H9 (cell line): Measurements from ENCODE around the gene MADCAM1. TPM values are rescaled to one million over a fixed set of nuclear protein-coding genes. Genes with fewer than 3 reads are reported as not detected.
A peak's percentile ranks its signal among the peaks of the same experiment; 100 is the strongest.

Experiments
- DNase-seq: peaks from one replicate; pipeline ENCODE4 v3.0.0-alpha.2; 2017
- H2AFZ ChIP-seq: one replicate; pipeline ENCODE4 v1.6.1; 2013; ENCODE audit warnings: mild to moderate bottlenecking, low read length, control low read depth, moderate library complexity
- H2AK5ac ChIP-seq: 2 replicates; pipeline ENCODE4 v1.6.1; 2013; ENCODE audit warnings: low read length, control low read depth, mixed read lengths; ENCODE audit not compliant: insufficient read length
- H2BK120ac ChIP-seq: one replicate; pipeline ENCODE4 v1.6.1; 2013; ENCODE audit warnings: low read depth, mild to moderate bottlenecking, low read length, control low read depth, inconsistent platforms; ENCODE audit not compliant: poor library complexity, severe bottlenecking
- H2BK12ac ChIP-seq: 2 replicates; pipeline ENCODE4 v1.6.1; 2013; ENCODE audit warnings: low read length, control low read depth, mixed read lengths, low read depth; ENCODE audit not compliant: insufficient read length
- H2BK15ac ChIP-seq: 2 replicates; pipeline ENCODE4 v1.6.1; 2013; ENCODE audit warnings: low read depth, low read length, control low read depth
- H2BK20ac ChIP-seq: one replicate; pipeline ENCODE4 v1.6.1; 2013; ENCODE audit warnings: low read depth, mild to moderate bottlenecking, low read length, control low read depth, inconsistent platforms; ENCODE audit not compliant: poor library complexity, severe bottlenecking
- H2BK5ac ChIP-seq: 2 replicates; pipeline ENCODE4 v1.6.1; 2013; ENCODE audit warnings: low read length, control low read depth, mixed read lengths; ENCODE audit not compliant: insufficient read length
- H3K14ac ChIP-seq: 2 replicates; pipeline ENCODE4 v1.6.1; 2013; ENCODE audit warnings: low read length, control low read depth; ENCODE audit not compliant: insufficient read depth
- H3K18ac ChIP-seq: 2 replicates; pipeline ENCODE4 v1.6.1; 2013; ENCODE audit warnings: low read depth, mild to moderate bottlenecking, mixed read lengths, low read length, control low read depth; ENCODE audit not compliant: insufficient read length
- H3K23ac ChIP-seq: 2 replicates; pipeline ENCODE4 v1.6.1; 2013; ENCODE audit warnings: low read length, control low read depth, mixed read lengths, low read depth; ENCODE audit not compliant: insufficient read length
- H3K23me2 ChIP-seq: 2 replicates; pipeline ENCODE4 v1.6.1; 2013; ENCODE audit warnings: low read depth, mild to moderate bottlenecking, mixed read lengths, low read length, control low read depth; ENCODE audit not compliant: insufficient read length, poor library complexity, severe bottlenecking
- H3K27ac ChIP-seq: 2 replicates; pipeline ENCODE4 v1.5.1; 2013; ENCODE audit warnings: low read length, control low read depth, mixed read lengths, low read depth; ENCODE audit not compliant: insufficient read length
- H3K27me3 ChIP-seq: 2 replicates; pipeline ENCODE4 v1.6.1; 2013; ENCODE audit warnings: low read length, control low read depth, inconsistent platforms; ENCODE audit not compliant: insufficient read depth
- H3K4ac ChIP-seq: 2 replicates; pipeline ENCODE4 v1.6.1; 2013; ENCODE audit warnings: low read depth, mild to moderate bottlenecking, control low read depth, inconsistent platforms, low read length, moderate library complexity
- H3K4me1 ChIP-seq: 2 replicates; pipeline ENCODE4 v1.6.1; 2013; ENCODE audit warnings: low read length, control low read depth, inconsistent platforms; ENCODE audit not compliant: insufficient read depth
- H3K4me2 ChIP-seq: 2 replicates; pipeline ENCODE4 v1.6.1; 2013; ENCODE audit warnings: low read length, control low read depth, mixed read lengths; ENCODE audit not compliant: insufficient read length, insufficient read depth
- H3K56ac ChIP-seq: 2 replicates; pipeline ENCODE4 v1.6.1; 2013; ENCODE audit warnings: low read depth, mild to moderate bottlenecking, mixed read lengths, low read length, control low read depth; ENCODE audit not compliant: insufficient read length
- H3K79me1 ChIP-seq: 2 replicates; pipeline ENCODE4 v1.6.1; 2013; ENCODE audit warnings: low read depth, mild to moderate bottlenecking, moderate library complexity, low read length, control low read depth, inconsistent platforms; ENCODE audit not compliant: insufficient read depth, poor library complexity, severe bottlenecking
- H3K79me2 ChIP-seq: 2 replicates; pipeline ENCODE4 v1.6.1; 2013; ENCODE audit warnings: low read length, control low read depth, inconsistent platforms; ENCODE audit not compliant: insufficient read depth
- H3K9ac ChIP-seq: 2 replicates; pipeline ENCODE4 v1.6.1; 2013; ENCODE audit warnings: low read length, control low read depth, mixed read lengths; ENCODE audit not compliant: insufficient read length; ENCODE audit errors: extremely low read depth
- H3K9me3 ChIP-seq: one replicate; pipeline ENCODE4 v1.6.1; 2013; ENCODE audit warnings: low read depth, low read length, inconsistent platforms; ENCODE audit not compliant: control insufficient read depth
- H3T11ph ChIP-seq: one replicate; pipeline ENCODE4 v1.6.1; 2013; ENCODE audit warnings: mild to moderate bottlenecking, low read length, control low read depth, inconsistent platforms
- H4K20me1 ChIP-seq: one replicate; pipeline ENCODE4 v1.6.1; 2013; ENCODE audit not compliant: control insufficient read depth, insufficient read length, insufficient read depth
- H4K5ac ChIP-seq: 2 replicates; pipeline ENCODE4 v1.6.1; 2013; ENCODE audit warnings: low read depth, mild to moderate bottlenecking, mixed read lengths, low read length, control low read depth; ENCODE audit not compliant: insufficient read length
- H4K8ac ChIP-seq: replicated peaks from 2 replicates; pipeline ENCODE4 v1.6.1; 2013; ENCODE audit warnings: low read length, control low read depth, mixed read lengths, low read depth; ENCODE audit not compliant: insufficient read length
- H4K91ac ChIP-seq: 2 replicates; pipeline ENCODE4 v1.6.1; 2013; ENCODE audit warnings: low read depth, mild to moderate bottlenecking, moderate library complexity, mixed read lengths, low read length, control low read depth; ENCODE audit not compliant: insufficient read length
- H3K27ac Mint-ChIP-seq, 3 experiments: 2 replicates in 2 of 3; 3 replicates in 1 of 3; pipeline ENCODE4 v1.8.0; 2020 to 2021; ENCODE audit warnings: mixed read lengths in 3 of 3, mild to moderate bottlenecking in 1 of 3, moderate library complexity in 1 of 3
- H3K27me3 Mint-ChIP-seq: 2 replicates; pipeline ENCODE4 v1.8.0; 2021; ENCODE audit warnings: low read depth, mild to moderate bottlenecking, moderate library complexity, mixed read lengths
- H3K36me3 Mint-ChIP-seq, 3 experiments: 2 replicates in 2 of 3; 3 replicates in 1 of 3; pipeline ENCODE4 v1.8.0; 2020 to 2021; ENCODE audit warnings: low read depth in 3 of 3, mixed read lengths in 3 of 3; ENCODE audit not compliant: insufficient read depth in 1 of 3
- H3K4me1 Mint-ChIP-seq, 2 experiments: 2 replicates each; pipeline ENCODE4 v1.8.0; 2020; ENCODE audit warnings: mixed read lengths in 2 of 2
- H3K4me3 Mint-ChIP-seq, 2 experiments: 2 replicates in 1 of 2; 3 replicates in 1 of 2; pipeline ENCODE4 v1.8.0; 2020 to 2021; ENCODE audit warnings: mild to moderate bottlenecking in 2 of 2, mixed read lengths in 2 of 2, moderate library complexity in 1 of 2
- H3K9me3 Mint-ChIP-seq, 2 experiments: 2 replicates in 1 of 2; 3 replicates in 1 of 2; pipeline ENCODE4 v1.8.0; 2020; ENCODE audit warnings: mild to moderate bottlenecking in 2 of 2, mixed read lengths in 2 of 2, moderate library complexity in 1 of 2
- CTCF ChIP-seq: fragments of 200-600 bp; sonication (generic); conservative IDR thresholded peaks from 3 replicates; pipeline ENCODE4 v1.8.0; 2021; ENCODE audit warnings: antibody characterized with exemption, mild to moderate bottlenecking
- WGBS: extraction: QIAGEN DNeasy Blood & Tissue Kit; methylation state at CpG from one replicate; pipeline ENCODE4 v1.1.7; 2013; ENCODE audit warnings: missing lambda C conversion rate, low lambda C conversion rate, mixed read lengths; ENCODE audit not compliant: insufficient read length; ENCODE audit errors: extremely low coverage; 5-methylcytosine and 5-hydroxymethylcytosine counted together
- total RNA-seq: library from RNA; stranded (reverse); gene quantifications from 2 replicates; pipeline ENCODE4 v1.2.1, GENCODE V29; 2021

The MADCAM1 gene
- total RNA-seq, 1 experiment from 2014 or later = 1.2 TPM

GRCh38 chr19:498511-498891, 2.2 kb downstream of the MADCAM1 start:
- Histone ChIP-seq H2BK12ac (no peak overlapping the region), H4K91ac (no peak overlapping the region), H2BK15ac (no peak overlapping the region), H3K4ac (no peak overlapping the region), H3K4me1 (no peaks in the 10 kb centered on the region), H2AK5ac (no peak overlapping the region), H3K23me2 (peaks cover 9% of the 10 kb centered on the region), H4K8ac (no peak overlapping the region), H4K20me1 (no peaks in the 10 kb centered on the region), H3K27me3 (peaks cover 14% of the 10 kb centered on the region; the same call in 1 of the 2 replicates), H3K14ac (no peak overlapping the region), H3K23ac (no peak overlapping the region), H3K9ac (no peak overlapping the region), H3T11ph (no peak overlapping the region), H3K56ac (no peak overlapping the region), H3K18ac (no peak overlapping the region), H2AFZ (no peak overlapping the region), H3K4me2 (peak overlapping the region; percentile 48), H4K5ac (no peak overlapping the region), H3K79me2 (no peaks in the 10 kb centered on the region), H3K27ac (no peak overlapping the region), H2BK20ac (no peak overlapping the region), H2BK120ac (no peak overlapping the region), H2BK5ac (no peak overlapping the region), H3K9me3 (no peaks in the 10 kb centered on the region), H3K79me1 (no peaks in the 10 kb centered on the region)
- no peak for TF ChIP-seq CTCF
- peaks cover 60% of the 10 kb centered on the region for H3K27me3 Mint-ChIP-seq
- no peak overlapping the region for H3K27ac Mint-ChIP-seq
- peak; percentile 36 for DNase-seq
- WGBS = no CpG with 5 or more reads among the region's 26 CpGs
- H3K4me1 Mint-ChIP-seq = peaks cover 3 to 18% of the 10 kb centered on the region in 2 experiments; a peak in 3 of 4 replicates
- H3K4me3 Mint-ChIP-seq = peak overlapping the region; percentile 32 to 77; a peak in 4 of 5 replicates
- peaks cover 0 to 2% (median 0%) of the 10 kb centered on the region in 3 experiments; a peak in 2 of 7 replicates for H3K36me3 Mint-ChIP-seq
- peaks cover 5 to 6% of the 10 kb centered on the region in 2 experiments; a peak in 4 of 5 replicates for H3K9me3 Mint-ChIP-seq
